Endothelial cell of umbilical vein (primary cell): Measurements from ENCODE around the gene IL17RB. TPM values are rescaled to one million over a fixed set of nuclear protein-coding genes. Genes with fewer than 3 reads are reported as not detected.

ENCODE experiments used
- BruUV-seq: library from RNA; stranded (reverse); fragments of 400-500 nt; replicated peaks from 2 replicates; lab custom pipeline; 2021; lab: Mats Ljungman, UMichigan
- CTCF ChIA-PET: fragments of 300-600, 350-600 bp; sonication (Branson Sonifier 250); formaldehyde crosslinking; loops from one replicate; lab custom pipeline; 2021; ENCODE audit warnings: antibody characterized with exemption, inconsistent platforms; lab: Charles Lee
- POLR2A ChIA-PET: fragments of 300-600, 350-600 bp; sonication (Branson Sonifier 250); formaldehyde crosslinking; loops from one replicate; lab custom pipeline; 2021; ENCODE audit warnings: antibody characterized with exemption, inconsistent platforms; lab: Charles Lee
- DNase-seq: peaks from one replicate; pipeline ENCODE4 v3.0.0-alpha.2; 2011; ENCODE audit warnings: low read depth, low spot score
- FAIRE-seq: peaks from 2 replicates; lab custom pipeline; 2011; peaks lifted over from hg19 to GRCh38; lab: Jason Lieb, UNC
- H2AFZ ChIP-seq: 2 replicates; pipeline ENCODE4 v1.6.0; 2012; ENCODE audit warnings: low read depth, low read length, control low read depth, inconsistent platforms
- H3K27ac ChIP-seq: 2 replicates; pipeline ENCODE4 v1.5.1; 2011; ENCODE audit warnings: low read depth, mild to moderate bottlenecking, control low read depth, low read length, moderate library complexity; ENCODE audit not compliant: insufficient read depth
- H3K27me3 ChIP-seq, 2 experiments: 2 replicates each; pipeline versions ENCODE4 v1.6.0 to v1.6.1; 2011; ENCODE audit warnings: low read length in 2 of 2, mixed read lengths in 1 of 2; ENCODE audit not compliant: control insufficient read depth in 2 of 2, insufficient read depth in 2 of 2
- H3K36me3 ChIP-seq, 2 experiments: 2 replicates in 1 of 2; 3 replicates in 1 of 2; pipeline ENCODE4 v1.5.1; 2011; ENCODE audit warnings: low read length in 2 of 2, mild to moderate bottlenecking in 1 of 2, moderate library complexity in 1 of 2; ENCODE audit not compliant: control insufficient read depth in 2 of 2, insufficient read depth in 2 of 2; ENCODE audit errors: extremely low read depth in 1 of 2
- H3K4me1 ChIP-seq: 3 replicates; pipeline ENCODE4 v1.5.1; 2011; ENCODE audit warnings: mild to moderate bottlenecking, low read length; ENCODE audit not compliant: control insufficient read depth, insufficient read depth; ENCODE audit errors: extremely low read depth
- H3K4me2 ChIP-seq: 2 replicates; pipeline ENCODE4 v1.6.1; 2011; ENCODE audit warnings: low read length, control low read depth, mixed read lengths; ENCODE audit not compliant: insufficient read depth
- H3K4me3 ChIP-seq, 3 experiments: fragments of 200-600 bp in 1 of 3; sonication (generic), shearing (Covaris generic) in 1 of 3; replicated peaks in 1 of 3; 2 replicates each; pipeline ENCODE4 v1.5.1; 2011 to 2016; ENCODE audit warnings: control low read depth in 3 of 3, low read length in 3 of 3, mild to moderate bottlenecking in 2 of 3, inconsistent platforms in 1 of 3, low read depth in 1 of 3, moderate library complexity in 1 of 3; ENCODE audit not compliant: insufficient read depth in 1 of 3
- H3K79me2 ChIP-seq: 2 replicates; pipeline ENCODE4 v1.6.0; 2012; ENCODE audit warnings: low read length, inconsistent platforms; ENCODE audit not compliant: control insufficient read depth, insufficient read depth
- H3K9ac ChIP-seq: replicated peaks from 2 replicates; pipeline ENCODE3; 2011; ENCODE audit warnings: low read length, control low read depth; ENCODE audit not compliant: insufficient read depth; ENCODE audit errors: extremely low read depth
- H3K9me1 ChIP-seq: replicated peaks from 3 replicates; pipeline ENCODE4 v1.6.0; 2011; ENCODE audit warnings: mild to moderate bottlenecking, low read length; ENCODE audit not compliant: control insufficient read depth, insufficient read depth; ENCODE audit errors: extremely low read depth
- H3K9me3 ChIP-seq: replicated peaks from 2 replicates; pipeline ENCODE4 v1.5.1; 2012; ENCODE audit warnings: low read length, inconsistent platforms; ENCODE audit not compliant: control insufficient read depth, insufficient read depth
- H4K20me1 ChIP-seq: replicated peaks from 2 replicates; pipeline ENCODE3; 2011; ENCODE audit warnings: mild to moderate bottlenecking, low read length; ENCODE audit not compliant: control insufficient read depth, insufficient read depth; ENCODE audit errors: extremely low read depth
- EZH2 ChIP-seq: IDR thresholded peaks from 2 replicates; pipeline ENCODE4 v1.6.1; 2012; ENCODE audit warnings: borderline replicate concordance, low read depth, mild to moderate bottlenecking, moderate library complexity, low read length, inconsistent platforms; ENCODE audit not compliant: severe bottlenecking
- FOS ChIP-seq: IDR thresholded peaks from 2 replicates; pipeline ENCODE4 v1.6.1; 2011; ENCODE audit warnings: mild to moderate bottlenecking, low read length, moderate library complexity, borderline replicate concordance; ENCODE audit not compliant: insufficient read depth
- GATA2 ChIP-seq: IDR thresholded peaks from 2 replicates; pipeline ENCODE4 v1.7.0; 2011; ENCODE audit warnings: low read depth, mild to moderate bottlenecking, moderate library complexity, mixed read lengths, low read length; ENCODE audit not compliant: insufficient read length, insufficient read depth
- JUN ChIP-seq: IDR thresholded peaks from 2 replicates; pipeline ENCODE4 v1.6.1; 2011; ENCODE audit warnings: borderline replicate concordance, low read depth; ENCODE audit not compliant: insufficient read length, insufficient read depth
- MYC ChIP-seq: IDR thresholded peaks from one replicate; pipeline ENCODE4 v1.6.1; 2011; ENCODE audit warnings: mild to moderate bottlenecking, low read depth, low read length
- POLR2A ChIP-seq: IDR thresholded peaks from 2 replicates; pipeline ENCODE4 v1.6.1; 2012; ENCODE audit warnings: low read depth, mild to moderate bottlenecking, control low read depth, low read length
- POLR2AphosphoS5 ChIP-seq: IDR thresholded peaks from 2 replicates; pipeline ENCODE4 v1.6.1; 2012; ENCODE audit warnings: low read depth, mild to moderate bottlenecking, control low read depth, low read length, moderate library complexity; ENCODE audit not compliant: insufficient read depth
- dilution Hi-C: fragments of 300-500 bp; cut with MboI; formaldehyde crosslinking; loops from one replicate; pipeline ENCODE4 v1.15.0; 2019; ENCODE audit warnings: low sequenced_read_pairs; ENCODE audit not compliant: extremely low pct_ligation_motif_present
- intact Hi-C: fragments of 100-400 bp; cut with micrococcal nuclease; formaldehyde crosslinking; loops from one replicate; pipeline ENCODE4 v1.10.0; 2022
- polyA plus RNA-seq, 4 experiments: library from polyadenylated mRNA; depleted of rRNA in 3 of 4; stranded (reverse) in 3 of 4; unstranded in 1 of 4; fragments of >200 nt; gene quantifications; 2 replicates each; pipeline versions ENCODE4 v1.2.1 to v1.2.3, GENCODE V29; 2011 to 2012; ENCODE audit warnings: missing spikeins in 1 of 4
- total RNA-seq: library from RNA; stranded (reverse); gene quantifications from 2 replicates; pipeline ENCODE4 v1.2.3, GENCODE V29; 2021
- TF ChIP-seq, protein P1 (sequence below), 2 donors: IDR thresholded peaks; 1 replicate in 1 of 2; 2 replicates in 1 of 2; pipeline ENCODE4 v1.5.1; 2011; ENCODE audit warnings: low read length in 2 of 2, mild to moderate bottlenecking in 2 of 2, moderate library complexity in 2 of 2, control low read depth in 1 of 2, inconsistent platforms in 1 of 2, low read depth in 1 of 2; ENCODE audit not compliant: insufficient read depth in 1 of 2; ENCODE audit errors: extremely low read depth in 1 of 2
- TF ChIP-seq, protein P2 (sequence below): IDR thresholded peaks from 2 replicates; pipeline ENCODE4 v1.6.1; 2011; ENCODE audit not compliant: insufficient read depth, insufficient read length

Gene IL17RB
- total and polyA plus RNA-seq, 2 donors (not counting 3 experiments of a cell fraction or from before 2014, with no cell fraction given) = 0.04 TPM; not detected in 1

DNA sequence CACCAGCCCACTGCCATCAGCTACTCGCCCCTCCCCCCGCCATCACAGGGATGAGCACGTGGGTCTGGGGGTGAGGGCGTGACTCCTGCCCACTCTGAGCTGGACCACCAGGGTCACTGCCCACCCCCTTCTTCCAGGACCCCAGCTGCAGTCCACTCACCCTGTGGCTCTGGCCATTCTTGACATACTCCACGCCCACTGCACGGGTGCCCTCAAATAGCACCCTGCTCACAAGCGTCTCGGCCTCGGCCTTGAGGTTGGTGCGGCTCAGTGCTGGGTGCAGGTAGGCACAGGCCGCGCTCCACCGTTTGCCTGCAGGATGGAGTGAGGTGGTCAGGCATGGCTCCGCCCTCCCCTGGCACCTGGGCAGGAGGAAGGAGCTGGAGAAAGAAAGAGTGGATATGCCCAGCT, 24.0 kb upstream of the IL17RB start:
- Histone ChIP-seq H3K36me3 (no peaks in the 10 kb centered on the region), H3K27me3 (no peaks in the 10 kb centered on the region), H4K20me1 (no peaks in the 10 kb centered on the region), H3K27ac (no peak overlapping the region), H3K4me1 (no peaks in the 10 kb centered on the region), H3K4me3 (no peak overlapping the region), H3K9me1 (no peaks in the 10 kb centered on the region), H3K9me3 (no peaks in the 10 kb centered on the region), H3K9ac (no peak overlapping the region), H2AFZ (no peak overlapping the region), H3K4me2 (no peak overlapping the region), H3K79me2 (no peaks in the 10 kb centered on the region)
- dilution Hi-C loops = no loop called here
- BruUV-seq = no TSS peak
- FAIRE-seq (no peak), DNase-seq (no peak)
- ChIA-PET POLR2A (interaction anchor here (0.6 kb wide), 1 partner anchor 729 kb away, joined by 3 read pairs; no protein-coding TSS in a partner anchor), CTCF (interaction anchor here (0.8 kb wide), 1 partner anchor 22 kb away, joined by 3 read pairs; no protein-coding TSS in a partner anchor)
- intact Hi-C loops = no loop called here
- TF ChIP-seq EZH2 (no peak), GATA2 (no peak), FOS (no peak), MYC (no peak), POLR2AphosphoS5 (no peak), JUN (no peak), POLR2A (no peak)
- TF ChIP-seq, protein P1, sequence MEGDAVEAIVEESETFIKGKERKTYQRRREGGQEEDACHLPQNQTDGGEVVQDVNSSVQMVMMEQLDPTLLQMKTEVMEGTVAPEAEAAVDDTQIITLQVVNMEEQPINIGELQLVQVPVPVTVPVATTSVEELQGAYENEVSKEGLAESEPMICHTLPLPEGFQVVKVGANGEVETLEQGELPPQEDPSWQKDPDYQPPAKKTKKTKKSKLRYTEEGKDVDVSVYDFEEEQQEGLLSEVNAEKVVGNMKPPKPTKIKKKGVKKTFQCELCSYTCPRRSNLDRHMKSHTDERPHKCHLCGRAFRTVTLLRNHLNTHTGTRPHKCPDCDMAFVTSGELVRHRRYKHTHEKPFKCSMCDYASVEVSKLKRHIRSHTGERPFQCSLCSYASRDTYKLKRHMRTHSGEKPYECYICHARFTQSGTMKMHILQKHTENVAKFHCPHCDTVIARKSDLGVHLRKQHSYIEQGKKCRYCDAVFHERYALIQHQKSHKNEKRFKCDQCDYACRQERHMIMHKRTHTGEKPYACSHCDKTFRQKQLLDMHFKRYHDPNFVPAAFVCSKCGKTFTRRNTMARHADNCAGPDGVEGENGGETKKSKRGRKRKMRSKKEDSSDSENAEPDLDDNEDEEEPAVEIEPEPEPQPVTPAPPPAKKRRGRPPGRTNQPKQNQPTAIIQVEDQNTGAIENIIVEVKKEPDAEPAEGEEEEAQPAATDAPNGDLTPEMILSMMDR (IDR thresholded peaks at IDR 0.05; ENCODE audit: extremely low read depth in 1 of 2, insufficient read depth in 1 of 2, low read depth in 1 of 2, low read length in 2 of 2) = no peak
- TF ChIP-seq, protein P2, sequence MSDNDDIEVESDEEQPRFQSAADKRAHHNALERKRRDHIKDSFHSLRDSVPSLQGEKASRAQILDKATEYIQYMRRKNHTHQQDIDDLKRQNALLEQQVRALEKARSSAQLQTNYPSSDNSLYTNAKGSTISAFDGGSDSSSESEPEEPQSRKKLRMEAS = no peak
